ENCODE measurements around the gene SAP30BP. TPM values are rescaled to one million over a fixed set of nuclear protein-coding genes. Genes with fewer than 3 reads are reported as not detected.

The SAP30BP gene
- total and polyA plus RNA-seq, 2 of the 13 experiments (the other 11 are each of a cell fraction or from before 2014, with no cell fraction given): 67.7 to 99.4 TPM

- TF ChIP-seq IRF9 (CRISPR knock-in tag; IDR thresholded peaks at IDR 0.05; ENCODE audit: borderline replicate concordance): no peak
- peak; percentile 62; the same call in 1 of the 2 replicates for TF ChIP-seq HIC2 (CRISPR knock-in tag; IDR thresholded peaks at IDR 0.05; ENCODE audit: low read depth)
- 0 out of 2 replicates have a peak, but pooled peaks have one; percentile 9 for TF ChIP-seq MAX (IDR thresholded peaks at IDR 0.05)
- peak; percentile 60; the same call in 1 of the 2 replicates for TF ChIP-seq ZNF788 (CRISPR knock-in tag; IDR thresholded peaks at IDR 0.05; ENCODE audit: borderline replicate concordance)
- peak; percentile 58 for TF ChIP-seq ZNF687 (CRISPR knock-in tag; IDR thresholded peaks at IDR 0.05)
- no peak for TF ChIP-seq IKZF4 (CRISPR knock-in tag; IDR thresholded peaks at IDR 0.05; ENCODE audit: borderline replicate concordance, low read depth, not compliant biosample characterization)
- 0 out of 2 replicates have a peak, but pooled peaks have one; percentile 3 for TF ChIP-seq PHF21A (CRISPR knock-in tag; IDR thresholded peaks at IDR 0.05)
- peak; percentile 25; the same call in 1 of the 2 replicates for TF ChIP-seq SALL1 (CRISPR knock-in tag; IDR thresholded peaks at IDR 0.05)
These were observed 83.7 kb downstream of the SAP30BP start (continued) for GRCh38 chr17:75750661-75751423.
